Activated T-cell treated with anti-CD3 and anti-CD28 coated beads, Interleukin-2, amount 50 U/mL, for 4 hours (primary cell): ENCODE results near the gene CCDC33. TPM values are rescaled to one million over a fixed set of nuclear protein-coding genes. Genes with fewer than 3 reads are reported as not detected.

ENCODE experiments used
- ATAC-seq, 2 donors: fragments of 200-7000 bp; cut with Tn5 transposase; one replicate each; pipeline ENCODE4 v1.10.0; 2021
- DNase-seq: peaks from one replicate; pipeline ENCODE4 v3.0.0-alpha.2; 2020
- H3K27me3 Mint-ChIP-seq: one replicate; pipeline ENCODE4 v1.8.0; 2021; ENCODE audit warnings: low read depth, mixed read lengths
- H3K36me3 Mint-ChIP-seq: one replicate; pipeline ENCODE4 v1.8.0; 2022; ENCODE audit warnings: mixed read lengths; ENCODE audit not compliant: insufficient read depth
- H3K4me1 Mint-ChIP-seq: one replicate; pipeline ENCODE4 v1.8.0; 2021; ENCODE audit warnings: low read depth, mixed read lengths
- H3K4me3 Mint-ChIP-seq: one replicate; pipeline ENCODE4 v1.8.0; 2021; ENCODE audit warnings: mild to moderate bottlenecking, moderate library complexity, mixed read lengths
- H3K9me3 Mint-ChIP-seq: one replicate; pipeline ENCODE4 v1.8.0; 2021; ENCODE audit warnings: mixed read lengths
- total RNA-seq, 3 donors: library from RNA; stranded (reverse); gene quantifications; one replicate each; pipeline ENCODE4 v1.2.1, GENCODE V29; 2021

CCDC33 gene
- total RNA-seq, 3 donors from 2014 or later = not detected

DNA sequence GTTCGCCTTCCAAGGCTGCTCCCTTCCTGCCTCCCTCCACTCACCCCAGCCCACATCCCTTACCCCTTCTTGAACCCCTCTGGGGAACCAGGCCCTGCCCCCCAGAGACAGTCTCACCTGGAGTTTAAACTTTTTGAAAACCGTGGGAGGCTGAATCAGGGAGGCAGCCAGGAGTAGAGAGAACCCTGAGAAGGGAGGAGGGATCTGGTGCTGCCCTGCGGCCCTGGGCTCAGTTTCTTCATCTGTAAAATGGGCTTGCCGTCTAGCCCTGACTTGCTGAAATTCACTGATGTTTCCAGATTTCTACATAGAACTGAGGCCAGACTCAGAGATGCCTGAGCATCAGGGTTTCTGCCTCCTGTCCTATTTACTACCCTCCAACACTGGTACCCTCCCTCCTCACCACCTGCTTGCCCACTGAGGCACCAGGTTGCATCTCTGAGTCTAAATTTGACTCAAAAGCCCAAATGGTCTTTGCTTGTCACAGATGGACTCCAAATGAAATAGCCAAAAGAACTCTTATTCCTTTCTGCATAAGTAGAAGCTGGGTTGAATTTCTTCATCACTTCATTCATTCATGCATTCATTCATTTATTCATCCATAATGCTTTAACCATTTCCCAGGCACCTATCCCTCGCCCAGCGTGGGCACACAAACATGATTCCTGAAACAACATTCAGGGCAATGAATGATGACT, 21.7 kb upstream of the CCDC33 start:
- no peak for DNase-seq
- H3K4me1 Mint-ChIP-seq = no peaks in the 10 kb centered on the region
- H3K4me3 Mint-ChIP-seq = no peak overlapping the region
- no peaks in the 10 kb centered on the region for H3K36me3 Mint-ChIP-seq
- peaks cover 23% of the 10 kb centered on the region for H3K27me3 Mint-ChIP-seq
- H3K9me3 Mint-ChIP-seq = no peaks in the 10 kb centered on the region
- ATAC-seq = no peak

GRCh38 chr15:74215958-74216357, 20.2 kb upstream of the CCDC33 start:
- no peaks in the 10 kb centered on the region for H3K4me1 Mint-ChIP-seq

GRCh38 chr15:74216949-74217348, 19.2 kb upstream of the CCDC33 start:
- DNase-seq (no peak), ATAC-seq (no peak)
- Mint-ChIP-seq H3K27me3 (peaks cover 28% of the 10 kb centered on the region), H3K9me3 (no peaks in the 10 kb centered on the region), H3K4me3 (no peak overlapping the region), H3K36me3 (no peaks in the 10 kb centered on the region), H3K4me1 (no peaks in the 10 kb centered on the region)

More at GRCh38 chr15:74215958-74216357, 20.2 kb upstream of the CCDC33 start:
- Mint-ChIP-seq H3K27me3 (peaks cover 28% of the 10 kb centered on the region), H3K4me3 (no peak overlapping the region), H3K9me3 (no peaks in the 10 kb centered on the region), H3K36me3 (no peaks in the 10 kb centered on the region)
- DNase-seq = no peak
- ATAC-seq = no peak

GRCh38 chr15:74217907-74218885, 17.9 kb upstream of the CCDC33 start:
- peaks cover 37% of the 10 kb centered on the region for H3K27me3 Mint-ChIP-seq
- ATAC-seq = no peak

DNA sequence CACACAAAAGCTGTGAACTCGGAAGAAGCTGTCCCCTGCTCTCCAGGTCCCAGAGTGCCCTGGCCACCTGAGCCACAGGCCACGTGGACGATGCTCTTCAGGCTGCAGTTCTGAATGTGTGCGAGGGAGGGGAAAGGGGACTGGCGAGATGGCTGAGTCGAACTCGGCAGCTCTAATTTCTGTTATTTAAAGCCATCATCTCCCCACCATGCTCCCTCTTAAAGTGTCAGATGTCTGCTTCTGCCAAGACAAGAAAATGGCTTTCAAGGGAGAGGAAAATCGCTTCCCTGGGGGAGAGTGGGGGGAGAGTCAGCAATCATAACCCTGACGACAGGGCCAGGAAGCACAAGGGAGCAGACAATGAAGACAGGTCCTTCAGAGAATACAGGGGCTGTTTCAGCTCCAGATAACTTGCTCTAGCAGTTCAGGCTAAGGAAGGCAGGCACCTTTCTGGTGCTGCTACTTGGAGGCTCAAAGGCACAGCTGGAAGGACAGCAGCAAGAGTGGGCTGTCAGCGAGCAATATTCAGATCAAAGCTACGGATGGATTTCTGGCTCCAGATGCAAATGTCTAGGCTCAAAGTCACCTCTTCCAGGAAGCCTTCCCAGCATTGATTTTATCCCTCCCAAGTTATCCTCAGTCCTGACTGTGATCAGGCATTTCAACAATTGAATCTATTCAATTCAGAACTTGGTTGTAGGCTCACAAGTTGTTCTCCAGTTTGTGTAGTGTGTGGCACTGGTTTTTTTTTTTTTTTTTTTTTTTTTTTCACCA, 15.5 kb upstream of the CCDC33 start:
- no peak for DNase-seq

More at GRCh38 chr15:74217907-74218885, 17.9 kb upstream of the CCDC33 start:
- H3K4me1 Mint-ChIP-seq = peaks cover under 1% of the 10 kb centered on the region
- H3K9me3 Mint-ChIP-seq = no peaks in the 10 kb centered on the region
- no peak overlapping the region for H3K4me3 Mint-ChIP-seq
- no peak for DNase-seq
- no peaks in the 10 kb centered on the region for H3K36me3 Mint-ChIP-seq

DNA sequence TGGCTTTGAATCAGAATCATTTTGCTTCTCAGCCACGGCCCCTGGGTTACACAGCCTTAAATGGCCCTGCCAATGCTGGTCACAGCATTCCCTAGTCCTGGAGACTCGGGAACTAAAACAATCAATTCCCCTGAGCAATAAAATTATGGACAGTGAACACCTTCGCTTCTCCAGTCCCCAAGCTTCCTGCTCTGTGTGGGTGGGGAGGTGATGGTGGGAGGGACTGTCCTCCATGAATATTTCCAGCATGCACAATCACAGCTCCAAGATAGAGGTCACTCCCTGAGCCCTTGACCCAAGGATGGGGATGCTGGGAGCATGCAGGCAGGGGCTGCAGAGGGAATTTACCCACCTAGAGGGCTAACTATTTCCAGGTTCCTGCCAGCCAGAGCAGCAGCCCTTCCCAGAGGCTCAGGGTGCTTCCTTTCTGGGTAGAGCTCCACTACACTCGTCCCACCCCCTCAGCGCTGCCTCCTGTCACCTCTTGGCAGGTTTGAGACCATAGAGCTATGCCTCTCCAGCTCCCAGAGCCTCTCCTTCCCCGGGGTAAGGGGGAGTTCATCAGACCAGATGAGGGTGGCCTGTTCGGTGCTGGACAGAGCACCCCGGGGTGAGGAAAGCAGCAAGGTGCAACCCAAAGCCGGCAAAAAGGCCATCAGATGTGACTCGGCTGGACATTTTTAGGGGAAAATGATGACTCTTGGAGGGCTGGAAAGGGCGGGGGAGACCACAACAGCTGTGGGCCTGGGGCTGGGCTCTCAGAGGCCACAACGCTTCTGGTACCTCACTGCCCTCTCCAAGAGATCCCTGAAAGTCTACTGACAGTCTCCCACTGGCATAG, 14.5 kb upstream of the CCDC33 start:
- peaks cover 37% of the 10 kb centered on the region for H3K27me3 Mint-ChIP-seq
- H3K36me3 Mint-ChIP-seq = no peaks in the 10 kb centered on the region

More for the DNA sequence above, 15.5 kb upstream of the CCDC33 start:
- Mint-ChIP-seq H3K4me3 (no peak overlapping the region), H3K9me3 (no peaks in the 10 kb centered on the region), H3K4me1 (peaks cover 6% of the 10 kb centered on the region), H3K27me3 (peaks cover 34% of the 10 kb centered on the region), H3K36me3 (no peaks in the 10 kb centered on the region)
- no peak for ATAC-seq

DNA sequence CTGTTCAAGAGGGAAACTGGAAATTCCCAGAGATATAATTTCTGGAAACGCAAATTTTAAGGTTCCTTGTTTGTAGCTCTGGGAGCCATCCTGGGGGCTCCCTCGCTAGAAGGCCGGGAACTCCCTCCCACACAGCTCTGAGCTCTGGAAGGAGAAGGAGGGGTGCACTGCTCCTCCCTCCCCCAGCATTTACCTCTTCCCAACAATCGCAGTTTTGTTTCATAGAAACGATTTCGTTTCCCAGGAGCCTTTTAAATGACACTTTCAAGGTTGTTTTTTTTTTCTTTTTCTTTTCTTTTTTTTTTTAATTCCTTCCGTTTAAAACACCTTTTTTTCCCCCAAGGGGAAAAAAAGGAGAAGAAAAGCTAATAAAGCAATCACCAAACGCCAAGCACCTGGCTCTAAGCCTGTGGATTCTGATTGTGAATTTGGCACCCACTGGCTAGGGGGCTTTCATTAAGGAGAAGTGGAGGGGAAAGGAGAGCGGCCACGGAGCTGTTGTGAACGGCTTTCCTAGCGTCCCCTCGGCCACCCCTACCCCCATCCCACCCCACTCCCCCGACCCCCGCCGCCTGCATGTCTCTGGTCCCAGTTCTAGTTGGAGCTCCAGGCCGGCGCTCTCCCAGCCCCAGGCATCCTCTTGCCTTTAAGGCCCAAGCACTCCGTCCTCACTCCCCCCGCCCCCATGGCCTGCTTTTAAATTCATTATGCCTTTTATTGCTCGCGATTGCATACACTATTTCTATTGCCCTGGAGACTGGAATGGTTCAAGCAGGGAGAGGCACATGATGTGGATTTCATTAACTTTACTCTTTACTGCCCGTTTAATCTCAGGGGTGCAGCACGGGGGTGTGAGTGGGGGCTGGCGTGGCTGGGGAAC, 13.6 kb upstream of the CCDC33 start:
- Mint-ChIP-seq H3K4me3 (no peak overlapping the region), H3K4me1 (peaks cover 6% of the 10 kb centered on the region), H3K36me3 (no peaks in the 10 kb centered on the region), H3K9me3 (no peaks in the 10 kb centered on the region), H3K27me3 (peaks cover 34% of the 10 kb centered on the region)
- ATAC-seq (no peak), DNase-seq (no peak)

More for the DNA sequence above, 14.5 kb upstream of the CCDC33 start:
- no peak for DNase-seq
- H3K4me1 Mint-ChIP-seq = peaks cover 6% of the 10 kb centered on the region
- H3K4me3 Mint-ChIP-seq = no peak overlapping the region
- no peaks in the 10 kb centered on the region for H3K9me3 Mint-ChIP-seq
- ATAC-seq = no peak

DNA sequence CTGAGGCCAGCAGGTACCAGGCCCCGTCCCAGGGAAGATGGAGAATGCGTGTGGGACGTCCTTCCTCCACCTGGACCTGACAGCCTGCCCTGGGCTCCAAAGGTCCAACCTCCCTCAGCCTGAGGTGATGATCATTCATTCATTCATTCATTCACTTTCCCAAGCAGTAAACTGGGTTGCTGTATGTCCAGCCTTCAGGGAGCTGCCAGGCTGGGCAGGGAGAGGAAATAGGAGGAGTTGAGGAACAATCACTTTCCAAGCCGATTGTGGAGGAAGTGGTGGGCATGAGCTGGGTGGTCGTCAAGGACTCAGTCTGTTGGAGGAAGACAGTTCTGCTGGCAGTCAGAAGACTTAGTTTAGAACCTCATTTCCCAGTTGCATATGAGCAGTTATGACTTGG, 10.2 kb upstream of the CCDC33 start:
- Mint-ChIP-seq H3K9me3 (no peaks in the 10 kb centered on the region), H3K4me3 (no peak overlapping the region), H3K36me3 (no peaks in the 10 kb centered on the region), H3K27me3 (peaks cover 39% of the 10 kb centered on the region), H3K4me1 (peaks cover 6% of the 10 kb centered on the region)
- no peak for ATAC-seq
- no peak for DNase-seq

DNA sequence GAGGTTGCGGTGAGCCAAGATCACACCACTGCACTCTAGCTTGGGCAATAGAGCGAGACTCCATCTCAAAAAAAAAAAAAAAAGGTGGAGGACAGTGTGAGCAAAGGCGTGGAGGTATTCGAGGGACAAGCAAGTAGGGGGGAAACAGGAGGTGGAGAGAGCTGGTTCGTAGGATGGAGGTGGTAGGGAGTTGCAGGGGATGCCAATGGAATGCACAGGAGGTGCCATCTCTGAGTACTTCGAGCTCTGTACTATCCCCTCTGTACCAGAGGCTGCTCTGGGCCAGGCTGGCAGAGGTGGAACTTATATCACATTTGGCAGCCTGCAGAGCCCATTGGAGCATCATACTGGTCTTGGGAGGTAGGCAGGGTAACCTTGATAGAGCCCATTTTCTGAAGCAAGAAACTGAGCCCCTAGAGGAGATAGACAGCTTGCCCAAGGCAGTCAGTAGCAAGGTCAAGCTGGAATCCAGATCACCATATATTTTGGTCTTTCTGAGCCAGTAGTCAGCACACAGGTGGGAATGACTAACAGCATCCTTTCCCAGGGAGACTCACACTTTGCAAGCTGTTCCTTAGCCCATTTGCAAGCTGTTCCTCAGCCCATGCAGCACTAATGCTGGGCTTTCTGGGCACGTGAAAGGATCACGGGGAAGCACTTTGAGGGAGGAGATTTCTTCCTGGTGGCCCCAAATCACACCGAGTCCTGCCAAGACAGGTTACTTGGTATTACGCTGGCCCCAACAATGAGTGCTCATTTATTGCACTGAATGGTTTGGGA, 9.2 kb upstream of the CCDC33 start:
- DNase-seq (no peak), ATAC-seq (no peak)
- peaks cover 6% of the 10 kb centered on the region for H3K4me1 Mint-ChIP-seq
- no peaks in the 10 kb centered on the region for H3K36me3 Mint-ChIP-seq
- H3K27me3 Mint-ChIP-seq = peaks cover 37% of the 10 kb centered on the region
- H3K4me3 Mint-ChIP-seq = no peak overlapping the region
- H3K9me3 Mint-ChIP-seq = no peaks in the 10 kb centered on the region

GRCh38 chr15:74227968-74228722, 8.0 kb upstream of the CCDC33 start:
- no peaks in the 10 kb centered on the region for H3K9me3 Mint-ChIP-seq
- peaks cover 28% of the 10 kb centered on the region for H3K27me3 Mint-ChIP-seq
- no peak for ATAC-seq
- no peak overlapping the region for H3K4me3 Mint-ChIP-seq
- no peak for DNase-seq
- no peaks in the 10 kb centered on the region for H3K36me3 Mint-ChIP-seq
- H3K4me1 Mint-ChIP-seq = peaks cover 6% of the 10 kb centered on the region

GRCh38 chr15:74228723-74229081, 7.4 kb upstream of the CCDC33 start:
- H3K4me1 Mint-ChIP-seq = peaks cover 1% of the 10 kb centered on the region

GRCh38 chr15:74229686-74230085, 6.4 kb upstream of the CCDC33 start:
- no peaks in the 10 kb centered on the region for H3K36me3 Mint-ChIP-seq
- H3K4me3 Mint-ChIP-seq = no peak overlapping the region
- no peaks in the 10 kb centered on the region for H3K4me1 Mint-ChIP-seq

More at GRCh38 chr15:74228723-74229081, 7.4 kb upstream of the CCDC33 start:
- H3K9me3 Mint-ChIP-seq = no peaks in the 10 kb centered on the region
- peaks cover 23% of the 10 kb centered on the region for H3K27me3 Mint-ChIP-seq
- no peaks in the 10 kb centered on the region for H3K36me3 Mint-ChIP-seq
- DNase-seq (no peak), ATAC-seq (no peak)
- no peak overlapping the region for H3K4me3 Mint-ChIP-seq

More at GRCh38 chr15:74229686-74230085, 6.4 kb upstream of the CCDC33 start:
- Mint-ChIP-seq H3K27me3 (peaks cover 18% of the 10 kb centered on the region), H3K9me3 (no peaks in the 10 kb centered on the region)
- DNase-seq = no peak
- no peak for ATAC-seq
